TTC549 (cell line): ENCODE measurements around the gene NCSTN.

Experiments
- FAIRE-seq: peaks from 2 replicates; lab custom pipeline; 2012; peaks lifted over from hg19 to GRCh38; lab: Jason Lieb, UNC

The NCSTN gene

GRCh38 chr1:160406131-160406968 lies 63.2 kb downstream of the NCSTN start:
- no peak for FAIRE-seq

- no peak for FAIRE-seq
Measured at GRCh38 chr1:160407839-160408801, 64.9 kb downstream of the NCSTN start.
